ENCODE data around the gene NUCB2.

DNA sequence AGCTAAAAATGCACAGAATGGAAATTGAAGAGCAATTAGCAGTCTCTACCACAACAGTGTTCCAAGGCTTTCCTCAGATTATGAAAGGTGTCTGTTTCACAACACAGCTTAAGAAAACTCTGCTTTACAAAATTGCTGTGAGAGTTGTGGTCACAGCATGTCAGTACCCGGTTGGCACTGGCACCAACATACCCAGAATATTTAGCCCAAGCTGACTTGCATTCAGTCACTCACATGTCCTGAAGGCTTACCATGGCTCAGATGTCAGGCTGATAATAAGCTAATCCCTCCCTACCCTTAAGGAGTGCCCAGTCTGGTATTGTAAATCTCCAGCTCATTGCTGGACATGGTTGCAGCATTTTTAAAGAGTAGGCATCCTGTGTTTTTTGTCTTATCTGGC, 90.0 kb downstream of the NUCB2 start:
- TF ChIP-seq, protein P1, sequence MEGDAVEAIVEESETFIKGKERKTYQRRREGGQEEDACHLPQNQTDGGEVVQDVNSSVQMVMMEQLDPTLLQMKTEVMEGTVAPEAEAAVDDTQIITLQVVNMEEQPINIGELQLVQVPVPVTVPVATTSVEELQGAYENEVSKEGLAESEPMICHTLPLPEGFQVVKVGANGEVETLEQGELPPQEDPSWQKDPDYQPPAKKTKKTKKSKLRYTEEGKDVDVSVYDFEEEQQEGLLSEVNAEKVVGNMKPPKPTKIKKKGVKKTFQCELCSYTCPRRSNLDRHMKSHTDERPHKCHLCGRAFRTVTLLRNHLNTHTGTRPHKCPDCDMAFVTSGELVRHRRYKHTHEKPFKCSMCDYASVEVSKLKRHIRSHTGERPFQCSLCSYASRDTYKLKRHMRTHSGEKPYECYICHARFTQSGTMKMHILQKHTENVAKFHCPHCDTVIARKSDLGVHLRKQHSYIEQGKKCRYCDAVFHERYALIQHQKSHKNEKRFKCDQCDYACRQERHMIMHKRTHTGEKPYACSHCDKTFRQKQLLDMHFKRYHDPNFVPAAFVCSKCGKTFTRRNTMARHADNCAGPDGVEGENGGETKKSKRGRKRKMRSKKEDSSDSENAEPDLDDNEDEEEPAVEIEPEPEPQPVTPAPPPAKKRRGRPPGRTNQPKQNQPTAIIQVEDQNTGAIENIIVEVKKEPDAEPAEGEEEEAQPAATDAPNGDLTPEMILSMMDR (IDR thresholded peaks at IDR 0.05): no peak
- TF ChIP-seq EP300 (IDR thresholded peaks at IDR 0.05; ENCODE audit: borderline replicate concordance in 1 of 2, low read depth in 1 of 2, low read length in 1 of 2): no peak

Measured in SK-N-SH (cell line).